Neural cell (in vitro differentiated cells): ENCODE data around the gene SKIC8. TPM values are rescaled to one million over a fixed set of nuclear protein-coding genes. Genes with fewer than 3 reads are reported as not detected.

Source experiments
- H2AFZ ChIP-seq: fragments of 200-600, 300-800 bp; sonication (generic), shearing (Covaris generic); 2 replicates; pipeline ENCODE4 v1.6.0; 2014; ENCODE audit warnings: low read depth, mild to moderate bottlenecking, antibody characterized with exemption, low read length, moderate library complexity
- H3F3A ChIP-seq: fragments of 200-600 bp; shearing (Covaris generic); 2 replicates; pipeline ENCODE4 v1.6.1; 2016; ENCODE audit warnings: mild to moderate bottlenecking, moderate library complexity, mixed read lengths, antibody characterized with exemption, low read length; ENCODE audit not compliant: insufficient read depth, poor library complexity, severe bottlenecking
- H3K27ac ChIP-seq: fragments of 200-600, 300-800 bp; sonication (generic), shearing (Covaris generic); 2 replicates; pipeline ENCODE4 v1.5.1; 2014; ENCODE audit warnings: mild to moderate bottlenecking, low read length, moderate library complexity
- H3K27me3 ChIP-seq: fragments of 300-800, 200-600 bp; sonication (generic), shearing (Covaris generic); 2 replicates; pipeline ENCODE4 v1.6.0; 2014; ENCODE audit warnings: mild to moderate bottlenecking, low read depth, low read length, moderate library complexity; ENCODE audit not compliant: insufficient read depth
- H3K36me3 ChIP-seq: fragments of 300-800, 200-600 bp; sonication (generic), shearing (Covaris generic); 2 replicates; pipeline ENCODE4 v1.5.1; 2014; ENCODE audit warnings: mild to moderate bottlenecking, antibody characterized with exemption, low read length, moderate library complexity; ENCODE audit not compliant: insufficient read depth
- H3K4me2 ChIP-seq: fragments of 300-800, 200-600 bp; sonication (generic), shearing (Covaris generic); 2 replicates; pipeline ENCODE4 v1.6.0; 2014; ENCODE audit warnings: mild to moderate bottlenecking, low read length
- H3K4me3 ChIP-seq: fragments of 300-800, 200-600 bp; sonication (generic), shearing (Covaris generic); 2 replicates; pipeline ENCODE4 v1.5.1; 2014; ENCODE audit warnings: mild to moderate bottlenecking, low read length, moderate library complexity
- H3K79me2 ChIP-seq: fragments of 200-600 bp; shearing (Covaris generic); replicated peaks from 2 replicates; pipeline ENCODE4 v1.6.0; 2014; ENCODE audit warnings: mild to moderate bottlenecking, low read length, moderate library complexity; ENCODE audit not compliant: insufficient read depth
- H3K9ac ChIP-seq: fragments of 300-800, 200-600 bp; sonication (generic), shearing (Covaris generic); 2 replicates; pipeline ENCODE4 v1.6.1; 2016; ENCODE audit warnings: mild to moderate bottlenecking, low read length, mixed read lengths
- H3K9me2 ChIP-seq: fragments of 200-600 bp; shearing (Covaris generic); 2 replicates; pipeline ENCODE4 v1.6.1; 2016; ENCODE audit warnings: mild to moderate bottlenecking, low read length, mixed read lengths; ENCODE audit not compliant: insufficient read depth
- H3K9me3 ChIP-seq: fragments of 200-600, 300-800 bp; sonication (generic), shearing (Covaris generic); 2 replicates; pipeline ENCODE4 v1.6.1; 2016; ENCODE audit warnings: mild to moderate bottlenecking, mixed run types, low read length, moderate library complexity, mixed read lengths
- H4K20me1 ChIP-seq: fragments of 200-600 bp; shearing (Covaris generic); 2 replicates; pipeline ENCODE4 v1.6.1; 2016; ENCODE audit warnings: mild to moderate bottlenecking, mixed run types; ENCODE audit not compliant: insufficient read depth
- EP300 ChIP-seq: fragments of 450-650 bp; conservative IDR thresholded peaks from 2 replicates; pipeline ENCODE4 v1.6.1; 2014; ENCODE audit warnings: antibody characterized with exemption, mild to moderate bottlenecking, moderate library complexity; ENCODE audit not compliant: poor library complexity, severe bottlenecking
- EZH2 ChIP-seq: fragments of 200-600, 300-800 bp; shearing (Covaris generic), sonication (generic); IDR thresholded peaks from 2 replicates; pipeline ENCODE4 v1.6.1; 2014; ENCODE audit warnings: antibody characterized with exemption, low read length, borderline replicate concordance, mild to moderate bottlenecking; ENCODE audit not compliant: insufficient read depth, poor library complexity, severe bottlenecking
- MXI1 ChIP-seq: fragments of 450-650 bp; conservative IDR thresholded peaks from 2 replicates; pipeline ENCODE4 v1.6.1; 2014; ENCODE audit warnings: antibody characterized with exemption, mild to moderate bottlenecking; ENCODE audit not compliant: poor library complexity, severe bottlenecking
- POLR2AphosphoS5 ChIP-seq: IDR thresholded peaks from 2 replicates; pipeline ENCODE4 v1.6.1; 2012
- RAD21 ChIP-seq: fragments of 450-650 bp; conservative IDR thresholded peaks from 2 replicates; pipeline ENCODE4 v1.6.1; 2014; ENCODE audit warnings: antibody characterized with exemption, mild to moderate bottlenecking, moderate library complexity
- SMC3 ChIP-seq: fragments of 450-650 bp; conservative IDR thresholded peaks from 2 replicates; pipeline ENCODE4 v1.6.1; 2014; ENCODE audit warnings: antibody characterized with exemption, mild to moderate bottlenecking, moderate library complexity; ENCODE audit not compliant: poor library complexity
- TAF1 ChIP-seq: IDR thresholded peaks from 2 replicates; pipeline ENCODE4 v1.6.1; 2012; ENCODE audit warnings: low read depth
- polyA plus RNA-seq: library from polyadenylated mRNA; depleted of rRNA; stranded (reverse); fragments of >200 nt; gene quantifications from 2 replicates; pipeline ENCODE4 v1.2.3, GENCODE V29; 2014
- TF ChIP-seq, protein P1 (sequence below): IDR thresholded peaks from 2 replicates; pipeline ENCODE4 v1.6.1; 2012; ENCODE audit warnings: borderline replicate concordance
- TF ChIP-seq, protein P2 (sequence below): fragments of 450-650 bp; IDR thresholded peaks from 2 replicates; pipeline ENCODE4 v1.5.1; 2014; ENCODE audit warnings: antibody characterized with exemption, mild to moderate bottlenecking, moderate library complexity; ENCODE audit not compliant: poor library complexity, severe bottlenecking

Gene SKIC8
- polyA plus RNA-seq, 1 donor from 2014 or later: 170 TPM

DNA sequence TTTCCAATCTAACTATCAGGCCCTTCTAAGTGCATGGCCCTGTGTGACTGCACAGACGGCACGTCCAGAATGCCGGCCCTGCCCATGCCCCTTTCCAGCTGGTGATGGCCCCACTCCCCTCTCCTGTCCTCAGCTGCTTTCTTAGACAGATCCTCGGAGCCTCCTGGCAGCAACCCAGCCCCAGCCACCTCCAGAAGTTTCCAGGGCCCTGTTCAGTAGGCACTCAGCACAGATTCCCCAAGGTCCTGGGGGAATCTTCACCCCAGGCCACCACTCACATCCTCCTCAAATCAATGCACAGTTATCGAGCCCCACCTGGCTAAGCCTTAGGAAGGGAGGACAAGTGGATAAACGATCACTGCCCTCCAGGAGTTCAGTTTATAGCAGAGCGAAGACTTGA lies 39.4 kb upstream of the SKIC8 start:
- no peaks in the 10 kb centered on the region for H3K9me3 ChIP-seq
- no peak overlapping the region for H3K9ac ChIP-seq
- H3K27me3 ChIP-seq: peaks cover 49% of the 10 kb centered on the region
- H3K9me2 ChIP-seq: no peaks in the 10 kb centered on the region
- no peaks in the 10 kb centered on the region for H3F3A ChIP-seq
- no peak overlapping the region for H3K27ac ChIP-seq
- H3K4me2 ChIP-seq: no peak overlapping the region
- H4K20me1 ChIP-seq: no peaks in the 10 kb centered on the region
- no peak overlapping the region for H2AFZ ChIP-seq
- H3K79me2 ChIP-seq: no peaks in the 10 kb centered on the region
- no peaks in the 10 kb centered on the region for H3K36me3 ChIP-seq
- no peak overlapping the region for H3K4me3 ChIP-seq
- TF ChIP-seq MXI1 (no peak), RAD21 (no peak), EZH2 (no peak), SMC3 (no peak), POLR2AphosphoS5 (no peak), EP300 (no peak), TAF1 (no peak)
- TF ChIP-seq, protein P1, sequence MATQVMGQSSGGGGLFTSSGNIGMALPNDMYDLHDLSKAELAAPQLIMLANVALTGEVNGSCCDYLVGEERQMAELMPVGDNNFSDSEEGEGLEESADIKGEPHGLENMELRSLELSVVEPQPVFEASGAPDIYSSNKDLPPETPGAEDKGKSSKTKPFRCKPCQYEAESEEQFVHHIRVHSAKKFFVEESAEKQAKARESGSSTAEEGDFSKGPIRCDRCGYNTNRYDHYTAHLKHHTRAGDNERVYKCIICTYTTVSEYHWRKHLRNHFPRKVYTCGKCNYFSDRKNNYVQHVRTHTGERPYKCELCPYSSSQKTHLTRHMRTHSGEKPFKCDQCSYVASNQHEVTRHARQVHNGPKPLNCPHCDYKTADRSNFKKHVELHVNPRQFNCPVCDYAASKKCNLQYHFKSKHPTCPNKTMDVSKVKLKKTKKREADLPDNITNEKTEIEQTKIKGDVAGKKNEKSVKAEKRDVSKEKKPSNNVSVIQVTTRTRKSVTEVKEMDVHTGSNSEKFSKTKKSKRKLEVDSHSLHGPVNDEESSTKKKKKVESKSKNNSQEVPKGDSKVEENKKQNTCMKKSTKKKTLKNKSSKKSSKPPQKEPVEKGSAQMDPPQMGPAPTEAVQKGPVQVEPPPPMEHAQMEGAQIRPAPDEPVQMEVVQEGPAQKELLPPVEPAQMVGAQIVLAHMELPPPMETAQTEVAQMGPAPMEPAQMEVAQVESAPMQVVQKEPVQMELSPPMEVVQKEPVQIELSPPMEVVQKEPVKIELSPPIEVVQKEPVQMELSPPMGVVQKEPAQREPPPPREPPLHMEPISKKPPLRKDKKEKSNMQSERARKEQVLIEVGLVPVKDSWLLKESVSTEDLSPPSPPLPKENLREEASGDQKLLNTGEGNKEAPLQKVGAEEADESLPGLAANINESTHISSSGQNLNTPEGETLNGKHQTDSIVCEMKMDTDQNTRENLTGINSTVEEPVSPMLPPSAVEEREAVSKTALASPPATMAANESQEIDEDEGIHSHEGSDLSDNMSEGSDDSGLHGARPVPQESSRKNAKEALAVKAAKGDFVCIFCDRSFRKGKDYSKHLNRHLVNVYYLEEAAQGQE: no peak
- TF ChIP-seq, protein P2, sequence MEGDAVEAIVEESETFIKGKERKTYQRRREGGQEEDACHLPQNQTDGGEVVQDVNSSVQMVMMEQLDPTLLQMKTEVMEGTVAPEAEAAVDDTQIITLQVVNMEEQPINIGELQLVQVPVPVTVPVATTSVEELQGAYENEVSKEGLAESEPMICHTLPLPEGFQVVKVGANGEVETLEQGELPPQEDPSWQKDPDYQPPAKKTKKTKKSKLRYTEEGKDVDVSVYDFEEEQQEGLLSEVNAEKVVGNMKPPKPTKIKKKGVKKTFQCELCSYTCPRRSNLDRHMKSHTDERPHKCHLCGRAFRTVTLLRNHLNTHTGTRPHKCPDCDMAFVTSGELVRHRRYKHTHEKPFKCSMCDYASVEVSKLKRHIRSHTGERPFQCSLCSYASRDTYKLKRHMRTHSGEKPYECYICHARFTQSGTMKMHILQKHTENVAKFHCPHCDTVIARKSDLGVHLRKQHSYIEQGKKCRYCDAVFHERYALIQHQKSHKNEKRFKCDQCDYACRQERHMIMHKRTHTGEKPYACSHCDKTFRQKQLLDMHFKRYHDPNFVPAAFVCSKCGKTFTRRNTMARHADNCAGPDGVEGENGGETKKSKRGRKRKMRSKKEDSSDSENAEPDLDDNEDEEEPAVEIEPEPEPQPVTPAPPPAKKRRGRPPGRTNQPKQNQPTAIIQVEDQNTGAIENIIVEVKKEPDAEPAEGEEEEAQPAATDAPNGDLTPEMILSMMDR: no peak

DNA sequence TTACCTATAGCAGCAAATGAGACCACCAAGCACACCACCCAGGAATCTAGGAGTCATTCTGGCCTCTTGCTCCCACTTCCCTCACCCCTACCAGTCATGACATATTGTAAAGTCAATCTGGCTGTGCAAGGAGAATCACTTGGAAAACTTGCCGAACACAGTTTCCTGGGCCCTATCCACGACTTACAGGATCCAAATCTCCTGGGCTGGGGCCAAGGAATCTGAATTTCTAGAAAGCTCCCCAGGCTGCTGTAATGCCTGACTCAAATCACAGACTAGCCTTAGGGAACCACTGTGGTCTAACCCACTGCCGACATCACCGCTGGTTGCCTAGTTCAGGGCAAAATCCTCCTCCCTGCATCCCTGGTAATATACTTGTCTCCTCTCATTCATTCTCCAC lies 36.6 kb upstream of the SKIC8 start:
- no peaks in the 10 kb centered on the region for H3K9me2 ChIP-seq
- H3F3A ChIP-seq: no peaks in the 10 kb centered on the region
- no peak overlapping the region for H2AFZ ChIP-seq
- no peaks in the 10 kb centered on the region for H4K20me1 ChIP-seq
- H3K4me2 ChIP-seq: no peak overlapping the region
- H3K9ac ChIP-seq: no peak overlapping the region
- no peak overlapping the region for H3K4me3 ChIP-seq
- H3K79me2 ChIP-seq: no peaks in the 10 kb centered on the region
- H3K36me3 ChIP-seq: no peaks in the 10 kb centered on the region
- H3K27ac ChIP-seq: no peak overlapping the region
- TF ChIP-seq EZH2: no peak
- no peak for TF ChIP-seq MXI1
- no peak for TF ChIP-seq POLR2AphosphoS5
- TF ChIP-seq SMC3: no peak
- no peak for TF ChIP-seq TAF1
- no peak for TF ChIP-seq EP300
- no peak for TF ChIP-seq RAD21
- TF ChIP-seq, protein P2: no peak
- TF ChIP-seq, protein P1: no peak
- H3K27me3 ChIP-seq: peaks cover 32% of the 10 kb centered on the region
- no peaks in the 10 kb centered on the region for H3K9me3 ChIP-seq
